AG04450 (cell line): ENCODE results near the gene YPEL1. TPM values are rescaled to one million over a fixed set of nuclear protein-coding genes. Genes with fewer than 3 reads are reported as not detected.
"Not testable (repeated sequence)": the region's sequence is repeated elsewhere in the genome, so short reads cannot be mapped to it uniquely, and the experiment has no call there.

ENCODE experiments used
- CTCF ChIA-PET: fragments of 300-600, 350-600 bp; formaldehyde crosslinking; extraction: SDS; loops from one replicate; lab custom pipeline; 2022; ENCODE audit warnings: antibody characterized with exemption, inconsistent platforms; lab: Charles Lee
- POLR2A ChIA-PET: fragments of 350-600 bp; formaldehyde crosslinking; extraction: SDS; loops from one replicate; lab custom pipeline; 2021; ENCODE audit warnings: antibody characterized with exemption, inconsistent platforms; lab: Yijun Ruan, JAX
- DNase-seq: peaks from one replicate; pipeline ENCODE4 v3.0.0-alpha.2; 2011; ENCODE audit warnings: low read depth, low spot score
- H3K27ac ChIP-seq: one replicate; pipeline ENCODE4 v1.5.1; 2012; ENCODE audit warnings: low read depth, low read length, control low read depth
- H3K27me3 ChIP-seq: one replicate; pipeline ENCODE4 v1.6.0; 2012; ENCODE audit warnings: low read length; ENCODE audit not compliant: control insufficient read depth, insufficient read depth
- H3K4me3 ChIP-seq: 2 replicates; pipeline ENCODE4 v1.5.1; 2011; ENCODE audit warnings: mild to moderate bottlenecking, low read depth, low read length, control low read depth
- H3K9me3 ChIP-seq: 2 replicates; pipeline ENCODE4 v1.5.1; 2012; ENCODE audit warnings: low read length; ENCODE audit not compliant: control insufficient read depth, insufficient read depth
- polyA plus RNA-seq: library from polyadenylated mRNA; depleted of rRNA; stranded (reverse); fragments of >200 nt; gene quantifications from 2 replicates; pipeline ENCODE4 v1.2.3, GENCODE V29; 2011
- TF ChIP-seq, protein P1 (sequence below): IDR thresholded peaks from 2 replicates; pipeline ENCODE4 v1.5.1; 2011; ENCODE audit warnings: low read depth, low read length, control low read depth, inconsistent platforms

Gene YPEL1
- polyA plus RNA-seq, 1 experiment = 5.5 TPM

- Histone ChIP-seq H3K9me3 (no peaks in the 10 kb centered on the region), H3K27me3 (no peaks in the 10 kb centered on the region), H3K27ac (peak overlapping the region; percentile 57), H3K4me3 (no peak overlapping the region)
- TF ChIP-seq, protein P1, sequence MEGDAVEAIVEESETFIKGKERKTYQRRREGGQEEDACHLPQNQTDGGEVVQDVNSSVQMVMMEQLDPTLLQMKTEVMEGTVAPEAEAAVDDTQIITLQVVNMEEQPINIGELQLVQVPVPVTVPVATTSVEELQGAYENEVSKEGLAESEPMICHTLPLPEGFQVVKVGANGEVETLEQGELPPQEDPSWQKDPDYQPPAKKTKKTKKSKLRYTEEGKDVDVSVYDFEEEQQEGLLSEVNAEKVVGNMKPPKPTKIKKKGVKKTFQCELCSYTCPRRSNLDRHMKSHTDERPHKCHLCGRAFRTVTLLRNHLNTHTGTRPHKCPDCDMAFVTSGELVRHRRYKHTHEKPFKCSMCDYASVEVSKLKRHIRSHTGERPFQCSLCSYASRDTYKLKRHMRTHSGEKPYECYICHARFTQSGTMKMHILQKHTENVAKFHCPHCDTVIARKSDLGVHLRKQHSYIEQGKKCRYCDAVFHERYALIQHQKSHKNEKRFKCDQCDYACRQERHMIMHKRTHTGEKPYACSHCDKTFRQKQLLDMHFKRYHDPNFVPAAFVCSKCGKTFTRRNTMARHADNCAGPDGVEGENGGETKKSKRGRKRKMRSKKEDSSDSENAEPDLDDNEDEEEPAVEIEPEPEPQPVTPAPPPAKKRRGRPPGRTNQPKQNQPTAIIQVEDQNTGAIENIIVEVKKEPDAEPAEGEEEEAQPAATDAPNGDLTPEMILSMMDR = no peak
- CTCF ChIA-PET = no interaction called here
- POLR2A ChIA-PET = no interaction called here
- peak; percentile 42 for DNase-seq
Measured at GRCh38 chr22:21755851-21756284, 20.3 kb upstream of the YPEL1 start.

GRCh38 chr22:21754523-21754922 is 18.9 kb upstream of the YPEL1 start:
- ChIA-PET POLR2A (interaction anchor here (1.2 to 1.4 kb wide), 2 partner anchors 11 to 19 kb away, joined by 5 to 11 read pairs; partner anchors contain the start of gene YPEL1), CTCF (no interaction called here)
- no peaks in the 10 kb centered on the region for H3K27me3 ChIP-seq
- no peak for DNase-seq
- peak overlapping the region; percentile 21 for H3K27ac ChIP-seq
- no peak overlapping the region for H3K4me3 ChIP-seq
- TF ChIP-seq, protein P1 = no peak
- no peaks in the 10 kb centered on the region for H3K9me3 ChIP-seq

DNA sequence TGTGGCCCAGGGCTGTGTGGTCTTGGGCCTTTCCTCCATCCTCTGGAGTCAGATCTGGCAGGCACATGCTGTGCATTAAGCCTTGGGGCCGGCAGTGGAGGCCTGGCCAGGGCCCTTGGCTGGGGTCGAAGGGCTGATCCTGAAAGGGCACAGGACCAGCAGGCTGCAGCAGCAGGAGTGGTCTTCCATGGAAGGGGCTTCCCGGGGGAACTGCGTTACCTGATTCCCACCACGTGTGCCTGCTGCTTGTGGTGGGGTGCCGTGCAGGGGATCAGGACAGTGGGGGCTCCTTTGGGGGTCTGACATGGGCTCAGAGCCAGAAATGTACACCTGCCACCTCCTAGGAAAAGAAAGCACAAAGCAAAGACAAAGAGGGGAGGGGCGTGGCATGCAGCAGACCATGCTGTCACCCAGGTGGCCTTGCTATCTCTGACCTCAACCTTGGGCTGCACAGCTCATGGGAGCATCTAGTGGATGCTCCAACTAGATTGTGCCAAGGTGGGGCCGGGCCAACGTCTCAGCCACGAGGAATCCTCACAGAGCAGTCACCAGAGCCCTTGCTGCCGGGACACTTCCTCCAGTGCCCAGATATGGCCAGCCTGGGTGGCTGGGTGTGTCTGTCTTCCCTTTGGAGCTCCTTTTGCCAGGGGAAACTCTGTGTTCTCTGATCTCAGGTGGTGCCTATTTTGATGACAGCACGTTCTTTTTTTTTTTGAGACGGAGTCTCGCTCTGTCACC is 17.9 kb upstream of the YPEL1 start:
- POLR2A ChIA-PET = interaction anchor here (1.2 to 1.4 kb wide), 2 partner anchors 10 to 18 kb away, joined by 5 to 11 read pairs; partner anchors contain the start of gene YPEL1
- Histone ChIP-seq H3K4me3 (no peak overlapping the region), H3K9me3 (no peaks in the 10 kb centered on the region), H3K27ac (no peak overlapping the region), H3K27me3 (no peaks in the 10 kb centered on the region)
- CTCF ChIA-PET = no interaction called here
- DNase-seq = no peak
- TF ChIP-seq, protein P1 = no peak

DNA sequence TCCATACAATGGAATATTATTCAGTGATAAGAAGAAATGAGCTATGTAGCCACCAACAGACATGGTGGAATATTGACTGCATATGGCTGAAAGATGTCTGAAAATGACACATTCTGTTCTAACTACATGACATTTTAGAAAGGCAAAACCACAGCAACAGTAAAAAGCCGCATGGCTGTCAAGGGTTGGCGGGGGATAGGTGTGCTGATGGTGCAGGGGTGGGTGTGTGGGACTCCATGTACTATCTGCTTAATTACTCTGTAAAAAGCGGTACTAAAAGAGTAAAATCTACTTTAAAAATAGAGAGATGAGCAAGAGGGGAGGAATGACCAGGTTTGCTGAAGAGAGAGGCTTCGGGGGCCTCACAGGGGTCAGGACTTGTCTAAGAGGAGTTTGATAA is 16.7 kb upstream of the YPEL1 start:
- Histone ChIP-seq H3K4me3 (no peak overlapping the region), H3K27ac (no peak overlapping the region), H3K9me3 (no peaks in the 10 kb centered on the region), H3K27me3 (no peaks in the 10 kb centered on the region)
- ChIA-PET CTCF (no interaction called here), POLR2A (no interaction called here)
- no peak for DNase-seq
- TF ChIP-seq, protein P1 = no peak

DNA sequence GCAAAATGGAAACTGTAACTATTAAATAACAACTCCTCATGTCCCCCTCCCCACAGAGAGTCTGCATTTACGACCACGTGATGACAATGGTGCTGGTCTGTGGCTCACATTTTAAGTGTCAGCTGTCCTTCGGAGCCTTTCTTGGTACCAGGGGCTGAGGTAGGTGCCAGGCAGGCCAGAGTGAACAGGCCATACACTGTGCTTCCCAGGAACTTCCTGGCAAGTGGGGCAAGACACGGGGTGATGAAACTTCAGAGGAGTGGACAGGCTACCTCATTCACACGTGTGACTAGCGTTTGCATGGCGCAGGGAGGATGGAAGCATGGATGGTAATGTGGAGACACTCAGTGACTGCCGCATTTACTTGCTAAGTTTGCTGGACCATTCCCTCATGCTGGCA is 10.4 kb upstream of the YPEL1 start:
- Histone ChIP-seq H3K4me3 (no peak overlapping the region), H3K9me3 (no peaks in the 10 kb centered on the region), H3K27ac (no peak overlapping the region), H3K27me3 (no peaks in the 10 kb centered on the region)
- no peak for DNase-seq
- TF ChIP-seq, protein P1 = no peak
- ChIA-PET POLR2A (no interaction called here), CTCF (no interaction called here)

DNA sequence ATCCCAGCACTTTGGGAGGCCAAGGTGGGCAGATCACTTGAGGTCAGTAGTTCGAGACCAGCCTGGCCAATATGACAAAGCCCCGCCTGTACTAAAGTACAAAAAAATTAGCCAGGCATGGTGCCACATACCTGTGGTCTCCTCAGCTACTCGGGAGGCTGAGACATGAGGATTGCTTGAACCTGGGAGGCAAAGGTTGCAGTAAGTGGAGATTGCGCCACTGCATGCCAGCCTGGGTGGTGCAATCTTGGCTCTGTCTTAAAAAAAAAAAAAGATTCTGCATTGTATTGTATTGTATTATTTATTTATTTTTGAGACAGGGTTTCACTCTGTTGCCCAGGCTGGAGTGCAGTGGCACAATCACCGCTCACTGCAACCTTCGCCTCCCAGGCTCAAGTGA is 9.3 kb upstream of the YPEL1 start:
- H3K27ac ChIP-seq, H3K4me3 ChIP-seq, DNase-seq, H3K27me3 ChIP-seq, CTCF ChIA-PET, H3K9me3 ChIP-seq: not testable (repeated sequence)
- POLR2A ChIA-PET = interaction anchor here (0.7 to 1.5 kb wide), 2 partner anchors 13 to 16 kb away, joined by 5 to 6 read pairs; no protein-coding TSS in a partner anchor
